ENCODE results near the gene KRT4.

The KRT4 gene

GRCh38 chr12:52821826-52822660 is 8.1 kb upstream of the KRT4 start:
- no peak for DNase-seq (ENCODE audit: low read depth in 2 of 2)

GRCh38 chr12:52821071-52821730 is 7.3 kb upstream of the KRT4 start:
- DNase-seq (ENCODE audit: low read depth in 2 of 2) = no peak

GRCh38 chr12:52820521-52820920 is 6.6 kb upstream of the KRT4 start:
- no peak for DNase-seq (ENCODE audit: low read depth in 2 of 2)

GRCh38 chr12:52819731-52820510 is 6.0 kb upstream of the KRT4 start:
- no peak for DNase-seq (ENCODE audit: low read depth in 2 of 2)

- DNase-seq (ENCODE audit: low read depth in 2 of 2) = no peak
Observed at GRCh38 chr12:52818887-52819420, 5.0 kb upstream of the KRT4 start.

GRCh38 chr12:52818388-52818787 is 4.5 kb upstream of the KRT4 start:
- no peak for DNase-seq (ENCODE audit: low read depth in 2 of 2)

GRCh38 chr12:52817699-52818238 is 3.9 kb upstream of the KRT4 start:
- no peak for DNase-seq (ENCODE audit: low read depth in 2 of 2)

GRCh38 chr12:52817003-52817698 is 3.2 kb upstream of the KRT4 start:
- DNase-seq (ENCODE audit: low read depth in 2 of 2) = no peak

- DNase-seq (ENCODE audit: low read depth in 2 of 2) = no peak
Observed at GRCh38 chr12:52815676-52816588, 2.0 kb upstream of the KRT4 start.

GRCh38 chr12:52815161-52815560 is 1.2 kb upstream of the KRT4 start:
- no peak for DNase-seq (ENCODE audit: low read depth in 2 of 2)

GRCh38 chr12:52814710-52815155 is 817 bp upstream of the KRT4 start:
- DNase-seq (ENCODE audit: low read depth in 2 of 2) = no peak

- no peak for DNase-seq (ENCODE audit: low read depth in 2 of 2)
Observed at GRCh38 chr12:52813203-52813819, 605 bp downstream of the KRT4 start.

GRCh38 chr12:52812749-52813148 is 1.2 kb downstream of the KRT4 start:
- DNase-seq (ENCODE audit: low read depth in 2 of 2) = no peak

- DNase-seq (ENCODE audit: low read depth in 2 of 2) = no peak
Observed at GRCh38 chr12:52812073-52812400, 1.9 kb downstream of the KRT4 start.

- DNase-seq (ENCODE audit: low read depth in 2 of 2) = no peak
Observed at GRCh38 chr12:52811191-52812072, 2.5 kb downstream of the KRT4 start.

GRCh38 chr12:52810554-52810953 is 3.4 kb downstream of the KRT4 start:
- no peak for DNase-seq (ENCODE audit: low read depth in 2 of 2)

GRCh38 chr12:52809166-52809565 is 4.8 kb downstream of the KRT4 start:
- DNase-seq (ENCODE audit: low read depth in 2 of 2) = no peak

GRCh38 chr12:52808573-52809160 is 5.2 kb downstream of the KRT4 start:
- DNase-seq (ENCODE audit: low read depth in 2 of 2) = no peak

All from stimulated activated CD8-positive, alpha-beta memory T cell treated with anti-CD3 and anti-CD28 coated beads, Interleukin-7, amount 100 ng/mL, for 4 hours (primary cell).